HG03442 (cell line): ENCODE results near the gene SPATA13.

Experiments
- ATAC-seq: cut with Tn5 transposase; IDR thresholded peaks from one replicate; pipeline ENCODE4 v1.9.1; 2021; ENCODE audit warnings: mild to moderate bottlenecking, moderate library complexity; ENCODE audit not compliant: unreplicated experiment

Gene SPATA13

GRCh38 chr13:24138911-24139310 is 21.6 kb upstream of the SPATA13 start:
- no peak for ATAC-seq

GRCh38 chr13:24141333-24141910 is 19.1 kb upstream of the SPATA13 start:
- no peak for ATAC-seq

- ATAC-seq, result no peak
These were observed 18.1 kb upstream of the SPATA13 start for GRCh38 chr13:24142453-24142852.

- ATAC-seq, result no peak
These were observed 17.6 kb upstream of the SPATA13 start for GRCh38 chr13:24142886-24143285.

GRCh38 chr13:24145240-24145639 is 15.3 kb upstream of the SPATA13 start:
- ATAC-seq, result no peak

- ATAC-seq, result no peak
These were observed 14.8 kb upstream of the SPATA13 start for GRCh38 chr13:24145674-24146073.

GRCh38 chr13:24146961-24147569 is 13.5 kb upstream of the SPATA13 start:
- ATAC-seq, result no peak

GRCh38 chr13:24147570-24147963 is 13.0 kb upstream of the SPATA13 start:
- ATAC-seq, result no peak

- no peak for ATAC-seq
These were observed 11.9 kb upstream of the SPATA13 start for GRCh38 chr13:24148414-24149235.

- ATAC-seq, result no peak
These were observed 11.1 kb upstream of the SPATA13 start for GRCh38 chr13:24149246-24150032.

GRCh38 chr13:24150572-24150971 is 9.9 kb upstream of the SPATA13 start:
- no peak for ATAC-seq

GRCh38 chr13:24151864-24152263 is 8.7 kb upstream of the SPATA13 start:
- no peak for ATAC-seq

GRCh38 chr13:24152292-24153214 is 8.0 kb upstream of the SPATA13 start:
- ATAC-seq, result no peak

GRCh38 chr13:24153347-24153746 is 7.2 kb upstream of the SPATA13 start:
- no peak for ATAC-seq

GRCh38 chr13:24153979-24154701 is 6.4 kb upstream of the SPATA13 start:
- no peak for ATAC-seq

GRCh38 chr13:24159357-24159756 is 1.2 kb upstream of the SPATA13 start:
- no peak for ATAC-seq

GRCh38 chr13:24161010-24161775 is 673 bp downstream of the SPATA13 start:
- peak; percentile 38 for ATAC-seq

GRCh38 chr13:24161980-24162525 is 1.5 kb downstream of the SPATA13 start:
- no peak for ATAC-seq

- no peak for ATAC-seq
These were observed 2.1 kb downstream of the SPATA13 start for GRCh38 chr13:24162604-24163003.
